Spleen (tissue), 11 donors: ENCODE measurements around the gene COQ10B. TPM values are rescaled to one million over a fixed set of nuclear protein-coding genes. Genes with fewer than 3 reads are reported as not detected.

Source experiments
- DNase-seq: peaks from one replicate; pipeline ENCODE4 v3.0.0-alpha.2; 2020
- H3K27ac ChIP-seq, 8 donors: fragments of 200-600 bp; sonication (generic) in 7 of 8; 1 replicate in 4 of 8; 2 replicates in 4 of 8; pipeline versions ENCODE4 v1.5.0 to v1.8.0; 2016 to 2021; ENCODE audit warnings: inconsistent platforms in 4 of 8, mild to moderate bottlenecking in 4 of 8, moderate library complexity in 1 of 8
- H3K27me3 ChIP-seq, 7 donors: fragments of 200-600 bp; sonication (generic) in 6 of 7; replicated peaks in 1 of 7; 1 replicate in 4 of 7; 2 replicates in 3 of 7; pipeline versions ENCODE4 v1.5.0 to v1.8.0; 2016 to 2021; ENCODE audit warnings: inconsistent platforms in 3 of 7, mild to moderate bottlenecking in 1 of 7
- H3K36me3 ChIP-seq, 6 donors: fragments of 200-600 bp; sonication (generic) in 5 of 6; 1 replicate in 4 of 6; 2 replicates in 2 of 6; pipeline versions ENCODE4 v1.5.0 to v1.8.0; 2016 to 2021; ENCODE audit warnings: inconsistent platforms in 2 of 6
- H3K4me1 ChIP-seq, 6 donors: fragments of 200-600 bp; sonication (generic) in 5 of 6; 1 replicate in 3 of 6; 2 replicates in 3 of 6; pipeline versions ENCODE4 v1.5.0 to v1.8.0; 2016 to 2021; ENCODE audit warnings: inconsistent platforms in 3 of 6
- H3K4me3 ChIP-seq, 8 donors: fragments of 200-600 bp; sonication (generic) in 7 of 8; 1 replicate in 4 of 8; 2 replicates in 4 of 8; pipeline versions ENCODE4 v1.5.0 to v1.8.0; 2016 to 2021; ENCODE audit warnings: inconsistent platforms in 4 of 8, mild to moderate bottlenecking in 4 of 8, moderate library complexity in 2 of 8
- H3K9me3 ChIP-seq, 8 donors: fragments of 200-600 bp; sonication (generic) in 7 of 8; 1 replicate in 4 of 8; 2 replicates in 4 of 8; pipeline versions ENCODE4 v1.5.0 to v1.8.0; 2016 to 2021; ENCODE audit warnings: inconsistent platforms in 4 of 8
- CTCF ChIP-seq, 11 experiments: fragments of 200-600 bp in 7 of 11; fragments of 450-650 bp in 4 of 11; sonication (generic) in 4 of 11; IDR thresholded peaks in 8 of 11; conservative IDR thresholded peaks in 3 of 11; 1 replicate in 7 of 11; 2 replicates in 4 of 11; pipeline versions ENCODE4 v1.4.0 to v1.8.0; 2016 to 2021; ENCODE audit warnings: antibody characterized with exemption in 11 of 11, inconsistent platforms in 4 of 11, mild to moderate bottlenecking in 1 of 11
- POLR2A ChIP-seq, 3 donors: fragments of 450-650 bp; IDR thresholded peaks; one replicate each; pipeline ENCODE4 v1.5.1; 2017; ENCODE audit warnings: antibody characterized with exemption in 3 of 3, mild to moderate bottlenecking in 1 of 3
- POLR2AphosphoS5 ChIP-seq, 3 donors: sonication (generic); formaldehyde crosslinking; IDR thresholded peaks; one replicate each; pipeline ENCODE4 v1.5.1; 2017; ENCODE audit warnings: antibody characterized with exemption in 3 of 3
- whole genome bisulfite sequencing, 5 donors: extraction: QIAGEN DNeasy Blood & Tissue Kit in 3 of 5; methylation state at CpG; one replicate each; pipeline versions ENCODE4 v1.1.5 to v1.1.7; 2013 to 2018; 5-methylcytosine and 5-hydroxymethylcytosine counted together
- intact Hi-C: fragments of 100-400 bp; cut with DNase I; formaldehyde crosslinking; loops from one replicate; pipeline ENCODE4 v1.15.0; 2023; ENCODE audit warnings: low total_unique reads
- polyA plus RNA-seq, 3 donors: library from polyadenylated mRNA; stranded (reverse); fragments of 200-250 nt; gene quantifications; one replicate each; pipeline ENCODE4 v1.2.1, GENCODE V29; 2013
- total RNA-seq, 7 donors: library from RNA; depleted of rRNA in 3 of 7; stranded (reverse); fragments of >200 nt in 3 of 7; fragmentation: NEBNext Ultra II Directional in 4 of 7; extraction: Animal tissue kit (Norgen Biotek cat#: 25700) in 4 of 7; gene quantifications; one replicate each; pipeline versions ENCODE4 v1.1.0 to v1.2.1, GENCODE V29; 2016 to 2021
- donor health status: healthy with polysubstance abuse.
- donor health status: DM: no; HTN: no; CAD: no; lungs with moderate emphysema.
- donor health status: DM: no; HTN: no; CAD: no.
- donor health status: Bipolar disorder and iron deficiency.
- donor health status: healthy.
- donor health status: DM: no; HTN: no; CAD: no.
- donor health status: DM: yes; HTN: yes; CAD: no.

The COQ10B gene
- total and polyA plus RNA-seq, 10 donors = 9.3 to 34.7 (median 26.4) TPM

- TF ChIP-seq CTCF (IDR thresholded peaks at IDR 0.05 in 8 of 11, conservative IDR thresholded peaks at IDR 0.05 in 3 of 11) = no peak
- TF ChIP-seq POLR2AphosphoS5 (IDR thresholded peaks at IDR 0.05) = no peak
- TF ChIP-seq POLR2A (IDR thresholded peaks at IDR 0.05) = no peak
- WGBS, 5 donors = 92 to 96% (median 93%) methylated on average over 2 of the region's 2 CpGs
- Histone ChIP-seq H3K4me3 (no peak overlapping the region), H3K27me3 (no peaks in the 10 kb centered on the region), H3K27ac (no peak overlapping the region), H3K36me3 (peaks cover under 1 to 98% (median 64%) of the 10 kb centered on the region in 6 donors), H3K9me3 (peaks cover 0 to 32% (median 26%) of the 10 kb centered on the region in 8 donors), H3K4me1 (no peaks in the 10 kb centered on the region)
- DNase-seq = no peak
- intact Hi-C loops = no loop called here
These were observed 32.8 kb downstream of the COQ10B start for GRCh38 chr2:197486175-197486574.

- H3K27me3 ChIP-seq = no peaks in the 10 kb centered on the region
- 92 to 97% (median 95%) methylated on average over 4 of the region's 4 CpGs for WGBS, 5 donors
- peaks cover 7 to 100% (median 74%) of the 10 kb centered on the region in 6 donors for H3K36me3 ChIP-seq
- H3K4me1 ChIP-seq = no peaks in the 10 kb centered on the region
- no peak overlapping the region for H3K27ac ChIP-seq
- DNase-seq = no peak
- H3K9me3 ChIP-seq = peaks cover 0 to 25% (median 21%) of the 10 kb centered on the region in 8 donors
- TF ChIP-seq POLR2AphosphoS5 (IDR thresholded peaks at IDR 0.05) = peak in 1 of 3 donors; percentile 12
- no peak for TF ChIP-seq POLR2A (IDR thresholded peaks at IDR 0.05)
- intact Hi-C loops = no loop called here
- H3K4me3 ChIP-seq = no peak overlapping the region
These were observed 34.0 kb downstream of the COQ10B start for GRCh38 chr2:197487385-197487784.

- H3K27ac ChIP-seq = no peak overlapping the region
- DNase-seq = no peak
- H3K36me3 ChIP-seq = peaks cover 7 to 74% (median 53%) of the 10 kb centered on the region in 6 donors
- no peaks in the 10 kb centered on the region for H3K9me3 ChIP-seq
- no peaks in the 10 kb centered on the region for H3K27me3 ChIP-seq
- WGBS, 5 donors = 84 to 93% (median 89%) methylated on average over 2 of the region's 2 CpGs
- no peak overlapping the region for H3K4me3 ChIP-seq
- peaks cover 26 to 45% (median 32%) of the 10 kb centered on the region in 6 donors for H3K4me1 ChIP-seq
- TF ChIP-seq POLR2A (IDR thresholded peaks at IDR 0.05) = no peak
- no peak for TF ChIP-seq POLR2AphosphoS5 (IDR thresholded peaks at IDR 0.05)
- TF ChIP-seq CTCF (IDR thresholded peaks at IDR 0.05 in 8 of 11, conservative IDR thresholded peaks at IDR 0.05 in 3 of 11) = no peak
- intact Hi-C loops = no loop called here
These were observed 42.2 kb downstream of the COQ10B start for GRCh38 chr2:197495433-197496134.

- Histone ChIP-seq H3K27ac (no peak overlapping the region), H3K4me3 (no peak overlapping the region), H3K4me1 (peaks cover 33 to 57% (median 40%) of the 10 kb centered on the region in 6 donors), H3K9me3 (no peaks in the 10 kb centered on the region), H3K36me3 (peaks cover 4 to 62% (median 42%) of the 10 kb centered on the region in 6 donors), H3K27me3 (no peaks in the 10 kb centered on the region)
- no peak for DNase-seq
- intact Hi-C loops = no loop called here
- TF ChIP-seq POLR2AphosphoS5 (IDR thresholded peaks at IDR 0.05) (no peak), CTCF (IDR thresholded peaks at IDR 0.05 in 8 of 11, conservative IDR thresholded peaks at IDR 0.05 in 3 of 11) (no peak), POLR2A (IDR thresholded peaks at IDR 0.05) (no peak)
These were observed 43.3 kb downstream of the COQ10B start for GRCh38 chr2:197496695-197497094.
